ENCODE data around the gene STOX2.

DNA sequence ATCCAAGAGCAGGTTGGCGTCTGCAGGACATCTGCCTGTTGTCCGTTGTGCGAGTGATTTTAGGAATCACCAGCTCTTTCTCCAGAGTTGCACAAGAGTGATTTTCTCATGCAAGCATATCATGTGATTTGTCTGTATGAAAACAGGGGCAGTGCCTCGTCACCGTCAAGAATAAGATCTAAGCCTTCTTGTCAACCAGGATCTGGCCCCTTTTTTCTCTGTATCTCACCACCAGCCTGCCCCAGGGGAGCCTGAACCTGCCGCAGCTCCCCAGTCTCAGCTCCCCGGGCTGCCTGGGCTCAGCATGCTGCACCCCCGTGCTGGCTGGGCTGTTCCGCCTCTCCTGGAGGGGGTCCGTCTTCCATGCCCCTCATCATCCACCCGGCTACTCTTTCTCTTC is 90.5 kb downstream of the STOX2 start:
- TF ChIP-seq, protein P1, sequence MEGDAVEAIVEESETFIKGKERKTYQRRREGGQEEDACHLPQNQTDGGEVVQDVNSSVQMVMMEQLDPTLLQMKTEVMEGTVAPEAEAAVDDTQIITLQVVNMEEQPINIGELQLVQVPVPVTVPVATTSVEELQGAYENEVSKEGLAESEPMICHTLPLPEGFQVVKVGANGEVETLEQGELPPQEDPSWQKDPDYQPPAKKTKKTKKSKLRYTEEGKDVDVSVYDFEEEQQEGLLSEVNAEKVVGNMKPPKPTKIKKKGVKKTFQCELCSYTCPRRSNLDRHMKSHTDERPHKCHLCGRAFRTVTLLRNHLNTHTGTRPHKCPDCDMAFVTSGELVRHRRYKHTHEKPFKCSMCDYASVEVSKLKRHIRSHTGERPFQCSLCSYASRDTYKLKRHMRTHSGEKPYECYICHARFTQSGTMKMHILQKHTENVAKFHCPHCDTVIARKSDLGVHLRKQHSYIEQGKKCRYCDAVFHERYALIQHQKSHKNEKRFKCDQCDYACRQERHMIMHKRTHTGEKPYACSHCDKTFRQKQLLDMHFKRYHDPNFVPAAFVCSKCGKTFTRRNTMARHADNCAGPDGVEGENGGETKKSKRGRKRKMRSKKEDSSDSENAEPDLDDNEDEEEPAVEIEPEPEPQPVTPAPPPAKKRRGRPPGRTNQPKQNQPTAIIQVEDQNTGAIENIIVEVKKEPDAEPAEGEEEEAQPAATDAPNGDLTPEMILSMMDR (IDR thresholded peaks at IDR 0.05; ENCODE audit: control extremely low read depth in 1 of 3, insufficient read depth in 1 of 3, low read depth in 1 of 3, low read length in 3 of 3) = no peak
- no peak for TF ChIP-seq SIN3A (conservative IDR thresholded peaks at IDR 0.05 in 1 of 2, IDR thresholded peaks at IDR 0.05 in 1 of 2; ENCODE audit: low read depth in 1 of 2, low read length in 2 of 2)
- no peak for TF ChIP-seq EZH2 (IDR thresholded peaks at IDR 0.05; ENCODE audit: low read depth, low read length, severe bottlenecking)
- TF ChIP-seq BCL11A (IDR thresholded peaks at IDR 0.05; ENCODE audit: low read depth in 2 of 2, low read length in 2 of 2) = no peak
- no peak for TF ChIP-seq POLR2A (IDR thresholded peaks at IDR 0.05; ENCODE audit: control extremely low read depth in 1 of 2, low read depth in 2 of 2, low read length in 2 of 2)
- no peak for TF ChIP-seq ZNF274 (IDR thresholded peaks at IDR 0.05; ENCODE audit: borderline replicate concordance, extremely low read depth, low read length)
- no peak for TF ChIP-seq EP300 (IDR thresholded peaks at IDR 0.05; ENCODE audit: borderline replicate concordance in 1 of 2, low read depth in 2 of 2, low read length in 2 of 2)
